Ishikawa (cell line): ENCODE data around the gene MUC4.

ENCODE experiments used
- EP300 ChIP-seq: IDR thresholded peaks from 2 replicates; pipeline ENCODE4 v1.6.1; 2012; ENCODE audit warnings: borderline replicate concordance
- YY1 ChIP-seq: IDR thresholded peaks from 2 replicates; pipeline ENCODE4 v1.6.1; 2012; ENCODE audit warnings: low read depth

DNA sequence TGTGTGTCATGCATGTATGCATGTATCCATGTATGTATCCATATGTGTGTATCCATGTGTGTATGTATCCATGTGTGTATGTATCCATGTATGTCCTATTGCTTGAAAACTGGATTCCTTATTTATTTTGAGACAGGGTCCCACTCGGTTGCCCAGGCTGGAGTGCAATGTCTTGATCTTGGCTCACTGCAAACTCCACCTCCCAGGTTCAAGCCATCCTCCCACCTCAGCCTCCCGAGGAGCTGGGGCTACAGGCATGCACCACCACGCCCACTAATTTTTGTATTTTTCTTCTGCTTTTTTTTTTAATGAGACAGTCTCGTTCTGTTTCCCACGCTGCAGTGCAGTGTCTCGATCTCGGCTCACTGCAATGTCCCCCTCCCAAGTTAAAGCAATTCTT, 56.8 kb downstream of the MUC4 start:
- TF ChIP-seq YY1 (no peak), EP300 (no peak)
